HG02571 (cell line): ENCODE measurements around the gene DST.

Experiments used
- ATAC-seq: cut with Tn5 transposase; IDR thresholded peaks from one replicate; pipeline ENCODE4 v1.9.1; 2021; ENCODE audit warnings: mild to moderate bottlenecking, moderate library complexity; ENCODE audit not compliant: unreplicated experiment

Gene DST

GRCh38 chr6:56625356-56625755 is 17.3 kb downstream of the DST start:
- no peak for ATAC-seq

DNA sequence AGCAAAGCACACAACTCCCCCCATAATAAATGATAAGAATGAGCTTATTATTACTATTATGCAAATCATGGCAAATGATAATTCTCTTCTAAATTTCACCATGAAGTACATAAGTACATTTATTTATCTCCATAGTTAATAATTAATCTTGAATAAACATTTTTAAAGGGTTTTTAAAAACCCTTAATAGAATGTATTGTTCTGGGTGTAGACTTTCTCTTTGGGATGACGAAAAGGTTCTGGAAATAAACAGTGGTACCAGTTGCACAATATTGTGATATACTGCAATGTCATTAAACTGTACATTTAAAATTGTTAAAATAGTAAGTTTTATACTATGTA is 18.0 kb downstream of the DST start:
- ATAC-seq: no peak

DNA sequence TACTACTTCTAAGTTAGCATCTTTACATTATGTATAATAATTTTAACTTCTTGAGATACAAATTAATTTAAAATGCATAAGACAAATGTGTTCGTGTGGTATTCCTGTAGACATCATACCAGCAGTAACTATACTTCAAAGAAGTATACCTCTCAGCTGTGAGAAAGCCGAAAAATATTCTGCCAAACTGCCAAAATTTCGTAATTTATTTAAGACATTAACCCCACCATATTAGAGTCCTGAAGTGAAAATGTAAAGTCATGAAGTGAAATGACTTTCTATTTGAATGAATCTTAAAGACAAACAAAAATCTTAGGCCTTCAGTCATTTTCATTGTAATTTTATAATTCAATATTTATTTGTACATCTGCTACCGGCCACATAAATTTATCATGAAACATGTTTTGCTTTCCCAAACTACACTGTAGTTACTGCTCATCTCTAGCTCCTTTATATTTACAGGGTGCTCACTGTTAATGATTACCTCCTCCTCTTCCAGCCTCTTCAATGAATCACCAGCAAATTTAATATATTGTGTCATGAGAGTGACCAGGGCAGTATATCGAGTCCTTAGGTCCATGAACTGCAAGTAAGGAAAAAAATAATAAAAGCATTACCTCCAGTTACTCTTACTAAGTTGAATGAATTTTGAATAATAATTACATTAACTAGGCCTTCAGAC is 18.5 kb downstream of the DST start:
- ATAC-seq: no peak

DNA sequence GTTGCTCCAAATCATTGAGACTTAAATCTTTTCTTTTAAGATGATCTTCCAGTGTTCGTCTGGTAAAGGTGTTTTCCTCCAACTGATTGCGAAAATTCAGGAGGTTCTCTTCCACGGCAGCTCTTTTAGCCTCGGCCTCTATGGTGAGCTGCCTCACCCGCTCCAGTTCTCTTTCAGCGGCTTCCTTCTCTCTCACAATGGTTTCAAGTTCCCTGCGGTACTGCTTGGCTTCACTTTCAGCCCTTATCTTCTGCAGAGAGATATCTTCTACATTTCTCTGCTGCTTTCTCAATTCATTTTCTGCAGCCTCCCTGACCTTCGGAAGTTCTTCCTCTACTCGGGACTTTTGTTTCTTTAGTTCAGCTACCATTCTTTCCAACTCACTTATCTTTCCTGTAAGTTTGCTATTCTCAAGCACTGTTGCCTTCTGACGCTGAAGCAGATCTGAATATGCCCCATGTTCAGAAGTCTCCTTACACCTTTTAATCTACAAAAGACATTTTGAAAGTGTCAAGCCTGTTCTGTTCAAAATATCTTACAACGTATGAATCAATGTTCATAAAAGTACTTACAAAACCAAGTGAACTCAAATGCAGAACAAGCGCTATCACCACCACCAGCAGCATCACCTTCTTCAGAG is 22.3 kb downstream of the DST start:
- no peak for ATAC-seq

GRCh38 chr6:56618050-56618449 is 24.6 kb downstream of the DST start:
- ATAC-seq: no peak

DNA sequence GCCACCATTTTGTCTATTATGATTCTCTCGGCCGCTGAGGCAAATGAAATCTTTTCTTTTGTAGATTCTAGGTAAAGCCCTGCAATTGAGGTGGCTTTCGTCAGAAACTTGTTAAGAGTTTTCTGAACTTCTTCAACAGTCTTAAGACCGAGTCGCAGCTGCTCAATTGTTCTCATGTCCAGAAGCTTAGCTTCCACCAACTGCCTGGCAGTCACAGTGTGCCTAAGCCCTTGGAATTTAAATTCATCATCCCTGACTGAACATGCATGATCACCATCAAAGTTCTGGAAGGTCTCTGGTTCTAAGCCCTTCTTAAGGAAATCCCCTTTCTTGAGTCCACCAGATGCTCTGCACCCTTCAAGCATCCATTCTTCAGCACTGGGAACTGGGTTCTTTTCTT is 25.7 kb downstream of the DST start:
- ATAC-seq: no peak

DNA sequence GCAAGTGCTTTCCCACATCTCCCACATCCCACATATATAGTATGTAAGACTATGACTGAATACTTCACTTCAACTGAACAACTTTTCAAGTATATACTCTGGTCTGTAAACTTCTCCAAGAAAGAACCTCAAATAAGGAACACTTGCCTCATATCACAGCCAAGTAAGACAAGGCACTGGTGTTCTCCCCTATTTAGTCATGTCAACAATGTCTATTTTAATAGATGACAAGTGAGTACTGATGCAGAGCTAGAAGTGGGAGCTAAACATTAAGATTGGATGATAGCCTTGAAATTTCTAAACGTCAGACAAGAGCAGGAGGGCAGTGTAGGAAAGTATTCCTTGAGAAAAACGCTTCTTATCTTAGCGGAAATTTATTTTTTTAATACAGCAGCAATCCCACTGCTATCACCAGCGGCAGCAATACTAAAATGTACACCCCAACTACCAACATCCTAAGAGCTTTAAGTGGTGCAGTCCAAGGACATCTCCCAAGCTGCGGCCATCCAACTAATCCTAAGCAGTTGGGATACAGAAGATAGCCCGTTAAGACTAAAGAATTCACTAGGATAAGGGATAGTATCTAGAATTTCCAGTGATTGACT is 29.3 kb downstream of the DST start:
- no peak for ATAC-seq

DNA sequence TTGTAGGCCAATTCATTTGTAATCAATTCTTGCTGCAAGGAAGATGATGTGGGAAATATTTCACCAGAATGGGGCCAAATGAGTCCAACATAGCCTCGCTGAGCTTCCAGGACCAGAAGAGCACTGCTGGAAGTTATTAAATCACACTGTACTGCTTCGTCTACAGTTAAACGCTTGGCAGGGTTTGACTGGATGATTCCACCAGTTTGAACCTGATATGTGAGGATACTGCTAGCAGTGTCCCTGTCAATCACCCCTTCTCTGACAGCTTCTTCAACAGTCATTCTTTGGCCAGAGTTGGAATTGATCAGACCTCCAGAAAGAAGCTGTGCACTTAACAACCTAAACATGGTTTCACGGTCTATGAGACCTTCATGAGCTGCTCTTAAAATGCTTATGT is 34.4 kb downstream of the DST start:
- ATAC-seq: no peak

- ATAC-seq: no peak
These were observed 35.5 kb downstream of the DST start for GRCh38 chr6:56607111-56607752.

DNA sequence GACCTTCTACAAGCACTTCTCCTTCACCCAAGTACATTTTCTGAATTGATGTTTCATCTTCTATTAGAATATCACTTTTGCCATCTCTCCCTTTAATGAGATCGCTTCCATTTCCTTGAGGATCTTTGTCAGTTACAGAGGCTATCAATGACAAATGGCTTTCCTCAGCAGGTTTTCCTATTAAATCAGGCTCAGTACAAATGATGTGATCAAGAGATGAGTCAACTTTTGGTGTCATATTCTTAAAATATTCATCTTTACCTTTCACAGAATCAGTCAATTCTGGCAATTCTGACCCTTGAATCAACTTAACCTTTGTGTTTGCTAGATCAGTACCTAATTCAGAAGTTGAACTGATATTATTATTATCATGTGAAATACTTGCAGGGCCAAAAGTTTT is 37.3 kb downstream of the DST start:
- no peak for ATAC-seq

DNA sequence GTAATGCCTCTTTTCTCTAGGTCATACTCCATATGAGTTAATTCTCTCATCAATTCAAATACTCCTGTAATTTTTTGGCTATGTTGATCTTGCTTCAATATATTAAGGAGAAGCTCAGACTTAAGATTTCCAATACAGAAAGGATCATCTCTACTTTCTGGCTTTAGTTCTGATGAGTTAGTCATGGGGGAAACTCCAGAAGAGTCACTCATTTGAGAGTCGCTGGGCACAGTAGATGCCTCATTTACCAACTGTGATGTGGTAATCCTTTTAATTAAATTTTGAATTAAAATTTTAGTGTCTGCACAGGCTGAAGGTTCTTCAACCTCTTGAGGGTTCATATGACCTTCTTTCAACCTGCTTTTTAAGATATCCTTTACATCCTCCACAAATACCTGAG is 38.5 kb downstream of the DST start:
- no peak for ATAC-seq

DNA sequence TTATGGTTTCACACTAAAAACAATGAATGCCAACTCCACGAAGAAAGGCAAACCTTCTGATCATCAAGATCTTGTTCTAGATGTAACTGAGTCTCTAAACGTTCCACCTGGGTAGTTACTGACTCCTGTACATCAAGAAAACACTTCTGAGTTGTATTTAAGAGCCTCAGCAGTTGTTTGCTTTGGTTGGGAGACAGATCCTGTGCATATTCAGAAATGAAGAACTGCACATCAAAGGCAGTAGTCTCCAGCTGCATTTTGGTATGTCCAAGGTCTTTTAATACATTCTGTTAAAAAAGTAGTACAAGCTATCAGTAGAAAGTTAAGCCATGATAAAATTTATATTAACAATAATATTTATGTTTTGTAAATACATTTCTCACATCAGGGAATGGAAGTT is 41.3 kb downstream of the DST start:
- no peak for ATAC-seq

GRCh38 chr6:56595490-56596122 is 47.1 kb downstream of the DST start:
- ATAC-seq: peak; percentile 35

DNA sequence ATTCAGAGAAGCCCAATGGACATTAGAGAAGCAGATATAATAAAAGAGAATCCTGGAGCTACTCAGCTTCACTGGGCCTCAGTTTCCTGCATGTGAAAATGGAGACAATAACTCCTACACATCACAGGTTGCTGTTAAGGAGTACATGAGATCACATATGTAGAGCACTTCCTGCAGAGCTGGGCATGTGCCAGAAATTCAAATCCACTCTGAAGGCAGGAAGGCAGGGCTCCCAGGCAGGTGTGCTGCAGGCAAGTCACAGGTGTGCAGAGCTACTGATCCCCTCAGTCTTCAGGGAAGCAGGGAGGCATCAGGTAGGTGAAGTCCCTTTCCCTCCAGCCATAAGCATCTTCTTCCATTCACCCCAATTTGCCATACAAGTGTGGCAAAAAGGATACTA is 48.0 kb downstream of the DST start:
- no peak for ATAC-seq

GRCh38 chr6:56593801-56594318 is 48.8 kb downstream of the DST start:
- peak; percentile 91 for ATAC-seq

GRCh38 chr6:56582236-56582635 is 60.5 kb downstream of the DST start:
- no peak for ATAC-seq

GRCh38 chr6:56581296-56581925 is 61.3 kb downstream of the DST start:
- no peak for ATAC-seq

GRCh38 chr6:56580271-56580670 is 62.4 kb downstream of the DST start:
- ATAC-seq: no peak

GRCh38 chr6:56579155-56579851 is 63.4 kb downstream of the DST start:
- no peak for ATAC-seq

DNA sequence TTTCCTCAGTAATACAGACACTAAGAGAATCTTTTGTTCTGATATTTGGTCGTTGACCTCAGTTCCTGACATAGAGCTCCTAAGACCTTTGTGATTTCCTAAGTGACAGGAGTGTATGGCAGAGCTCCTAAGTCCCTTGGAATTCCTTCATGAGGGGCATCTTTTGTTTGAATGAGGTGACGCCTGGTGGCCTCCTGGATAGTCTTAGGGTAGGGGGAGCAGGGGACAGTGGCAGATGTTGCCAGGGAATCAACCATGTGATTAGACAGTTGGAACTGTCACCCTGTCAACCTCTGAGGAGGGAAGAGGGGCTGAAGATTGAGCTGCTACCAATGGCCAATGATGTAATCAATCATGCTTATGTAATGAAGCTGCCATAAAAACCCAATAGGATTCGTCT is 67.0 kb downstream of the DST start:
- ATAC-seq: no peak
